ENCODE results near the gene GPR61. TPM values are rescaled to one million over a fixed set of nuclear protein-coding genes. Genes with fewer than 3 reads are reported as not detected.

Gene GPR61
- polyA plus RNA-seq, 2 donors: 0.06 TPM; not detected in 1

DNA sequence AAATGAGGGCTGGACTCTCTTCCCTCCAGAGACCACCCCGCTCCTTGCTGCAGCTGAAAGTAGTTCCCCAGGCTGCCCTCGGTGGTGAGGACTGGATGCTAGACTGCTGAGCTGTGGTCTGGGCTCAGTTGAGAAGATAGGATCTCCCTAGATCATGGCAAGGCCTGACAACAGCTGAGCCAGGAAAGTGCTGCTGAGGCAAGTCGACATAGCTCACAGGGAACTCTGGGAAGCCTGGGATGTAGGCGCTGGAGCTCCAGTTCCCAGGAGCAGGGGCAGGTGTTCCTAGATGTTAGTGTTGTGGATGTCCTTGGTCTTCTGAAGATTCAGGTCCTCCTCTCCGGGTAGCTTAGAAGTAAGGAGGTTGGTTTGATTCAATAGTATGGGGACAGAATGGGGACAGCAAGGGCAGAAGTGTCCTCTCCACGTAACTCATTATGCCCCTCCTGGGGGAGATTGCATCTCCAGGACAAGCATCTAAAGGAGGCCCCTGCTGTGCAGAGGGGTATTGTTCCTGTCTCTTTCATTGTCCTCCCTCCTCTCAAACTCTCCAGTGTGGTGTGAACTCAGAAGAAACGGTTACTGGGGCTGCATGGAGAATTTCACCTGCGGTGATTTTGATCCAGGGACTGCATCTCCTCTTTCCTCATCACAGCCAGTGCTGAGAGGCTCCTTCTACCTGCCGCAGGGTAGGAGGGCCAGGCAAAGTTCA is 42.1 kb upstream of the GPR61 start:
- H3K36me3 ChIP-seq (ENCODE audit: control insufficient read depth in 2 of 2, insufficient read depth in 2 of 2, low read length in 1 of 2): peaks cover 2 to 21% of the 10 kb centered on the region in 2 donors
- 60 to 72% methylated on average over 9 of the region's 9 CpGs for WGBS, 2 donors
- no peak overlapping the region for H3K4me3 ChIP-seq (ENCODE audit: low read depth in 1 of 2, low read length in 2 of 2)
- no peaks in the 10 kb centered on the region for H3K27me3 ChIP-seq (ENCODE audit: control insufficient read depth in 1 of 2, insufficient read depth in 2 of 2, low read length in 2 of 2)
- H3K27ac ChIP-seq (ENCODE audit: low read depth in 2 of 2, low read length in 1 of 2): no peak overlapping the region
- peaks cover 9 to 19% of the 10 kb centered on the region in 2 donors for H3K4me1 ChIP-seq (ENCODE audit: control insufficient read depth in 2 of 2, insufficient read depth in 2 of 2, low read length in 1 of 2)
- no peaks in the 10 kb centered on the region for H3K9me3 ChIP-seq (ENCODE audit: control insufficient read depth in 2 of 2, insufficient read depth in 1 of 2, low read depth in 1 of 2, low read length in 1 of 2)

DNA sequence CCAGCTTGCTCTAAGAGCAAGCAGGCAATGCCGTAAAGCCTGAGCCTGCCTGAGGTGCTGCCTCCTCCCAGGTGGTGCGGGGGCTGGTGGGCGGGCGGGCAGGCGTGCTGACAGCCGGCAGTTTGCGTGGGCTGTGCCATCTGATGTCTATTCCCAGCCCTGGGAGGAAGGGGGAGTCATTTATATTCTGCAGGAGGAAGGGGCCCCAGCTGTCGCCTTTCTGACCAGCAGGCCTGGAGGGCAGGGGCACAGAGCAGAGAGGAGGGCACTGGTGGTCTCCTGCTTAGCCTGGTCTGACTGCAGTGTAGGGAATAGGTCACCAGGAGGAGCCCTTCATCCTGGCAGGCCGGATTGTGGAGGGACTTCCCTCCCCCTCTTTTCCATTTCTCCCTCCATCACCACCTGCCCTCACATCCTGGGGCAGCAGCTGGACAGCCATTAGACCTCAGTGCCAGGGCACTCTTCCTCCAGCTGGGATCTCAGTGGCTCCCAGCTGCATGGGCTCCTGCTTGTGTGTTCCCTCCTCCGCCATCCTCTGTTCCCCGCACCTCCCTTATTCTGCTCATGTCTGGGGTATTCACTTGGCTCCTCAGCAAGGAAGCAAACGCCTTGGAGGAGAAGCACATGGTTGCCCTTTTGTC is 41.4 kb upstream of the GPR61 start:
- Histone ChIP-seq H3K27ac (ENCODE audit: low read depth in 2 of 2, low read length in 1 of 2) (peak overlapping the region in 1 of 2 donors; percentile 67), H3K4me1 (ENCODE audit: control insufficient read depth in 2 of 2, insufficient read depth in 2 of 2, low read length in 1 of 2) (peaks cover 8 to 18% of the 10 kb centered on the region in 2 donors), H3K36me3 (ENCODE audit: control insufficient read depth in 2 of 2, insufficient read depth in 2 of 2, low read length in 1 of 2) (peaks cover 2 to 21% of the 10 kb centered on the region in 2 donors), H3K27me3 (ENCODE audit: control insufficient read depth in 1 of 2, insufficient read depth in 2 of 2, low read length in 2 of 2) (no peaks in the 10 kb centered on the region), H3K9me3 (ENCODE audit: control insufficient read depth in 2 of 2, insufficient read depth in 1 of 2, low read depth in 1 of 2, low read length in 1 of 2) (no peaks in the 10 kb centered on the region), H3K4me3 (ENCODE audit: low read depth in 1 of 2, low read length in 2 of 2) (no peak overlapping the region)
- 66 to 67% methylated on average over 10 to 12 of the region's 12 CpGs for WGBS, 2 donors

DNA sequence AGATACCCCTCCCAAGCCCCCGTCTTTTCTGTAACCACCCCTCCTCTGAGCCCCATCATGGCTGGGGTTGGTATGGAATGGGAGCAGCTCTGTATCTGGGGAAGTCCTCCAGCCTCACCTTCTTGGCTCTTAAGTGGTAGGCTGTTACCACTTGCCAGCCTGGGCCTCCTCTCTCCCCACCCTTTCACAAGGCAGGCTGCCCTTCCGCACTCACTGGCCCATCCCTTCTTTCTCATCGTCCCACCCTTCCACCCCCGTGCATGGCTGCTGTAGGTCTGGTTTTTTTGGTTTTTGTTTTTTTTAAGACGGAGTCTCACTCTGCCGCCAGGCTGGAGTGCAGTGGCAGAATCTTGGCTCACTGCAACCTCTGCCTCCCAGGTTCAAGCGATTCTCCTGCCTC is 40.6 kb upstream of the GPR61 start:
- peak overlapping the region; percentile 46 to 77 for H3K27ac ChIP-seq (ENCODE audit: low read depth in 2 of 2, low read length in 1 of 2)
- no peaks in the 10 kb centered on the region for H3K9me3 ChIP-seq (ENCODE audit: control insufficient read depth in 2 of 2, insufficient read depth in 1 of 2, low read depth in 1 of 2, low read length in 1 of 2)
- H3K36me3 ChIP-seq (ENCODE audit: control insufficient read depth in 2 of 2, insufficient read depth in 2 of 2, low read length in 1 of 2): peaks cover 2 to 21% of the 10 kb centered on the region in 2 donors
- H3K4me3 ChIP-seq (ENCODE audit: low read depth in 1 of 2, low read length in 2 of 2): no peak overlapping the region
- peaks cover 7 to 15% of the 10 kb centered on the region in 2 donors for H3K4me1 ChIP-seq (ENCODE audit: control insufficient read depth in 2 of 2, insufficient read depth in 2 of 2, low read length in 1 of 2)
- 45 to 56% methylated on average over 7 of the region's 7 CpGs for WGBS, 2 donors
- no peaks in the 10 kb centered on the region for H3K27me3 ChIP-seq (ENCODE audit: control insufficient read depth in 1 of 2, insufficient read depth in 2 of 2, low read length in 2 of 2)

DNA sequence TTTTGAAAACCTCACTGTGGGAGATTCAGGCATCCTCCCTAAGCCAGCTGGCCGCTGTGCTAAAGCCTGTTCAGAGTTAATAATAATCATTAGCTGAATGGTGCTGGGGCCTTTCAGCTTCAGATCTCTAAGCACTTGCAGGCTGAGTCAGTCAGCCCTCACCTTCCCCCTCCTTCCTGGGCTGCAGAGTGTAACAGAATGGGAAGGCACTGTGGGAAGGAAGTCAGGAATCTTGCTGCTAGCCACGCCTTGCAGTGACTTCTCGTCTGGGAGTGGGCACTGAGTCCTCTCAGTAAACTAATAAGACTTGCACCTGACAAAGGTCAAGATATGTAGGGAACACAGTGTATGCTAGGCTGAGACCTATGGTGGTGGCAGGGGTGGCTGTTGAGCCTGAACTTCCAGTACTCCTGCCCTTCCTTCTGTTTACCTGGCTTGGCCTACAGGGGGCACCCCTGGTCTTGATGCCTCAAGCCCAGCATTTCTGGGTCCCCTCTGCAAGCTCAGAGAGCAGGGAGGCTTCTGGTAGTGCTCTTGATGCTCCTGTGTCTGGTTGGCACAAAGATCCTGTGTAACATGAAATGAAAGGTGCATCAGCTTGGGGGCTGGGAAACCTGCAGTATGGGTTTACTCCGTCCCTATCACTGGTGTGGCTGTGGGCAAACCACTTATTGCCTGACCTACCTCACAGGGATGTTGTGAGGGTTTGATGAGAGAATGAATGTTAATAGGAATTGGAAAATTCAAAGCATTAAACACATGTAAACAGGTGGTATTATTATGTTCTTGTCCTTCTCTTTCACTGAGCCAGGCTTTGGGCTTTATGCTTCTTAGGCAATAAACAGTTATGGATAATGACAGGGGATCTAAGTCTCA is 39.8 kb upstream of the GPR61 start:
- Histone ChIP-seq H3K36me3 (ENCODE audit: control insufficient read depth in 2 of 2, insufficient read depth in 2 of 2, low read length in 1 of 2) (peaks cover 2 to 21% of the 10 kb centered on the region in 2 donors), H3K27me3 (ENCODE audit: control insufficient read depth in 1 of 2, insufficient read depth in 2 of 2, low read length in 2 of 2) (no peaks in the 10 kb centered on the region), H3K9me3 (ENCODE audit: control insufficient read depth in 2 of 2, insufficient read depth in 1 of 2, low read depth in 1 of 2, low read length in 1 of 2) (no peaks in the 10 kb centered on the region), H3K27ac (ENCODE audit: low read depth in 2 of 2, low read length in 1 of 2) (peak overlapping the region; percentile 51 to 77), H3K4me3 (ENCODE audit: low read depth in 1 of 2, low read length in 2 of 2) (no peak overlapping the region), H3K4me1 (ENCODE audit: control insufficient read depth in 2 of 2, insufficient read depth in 2 of 2, low read length in 1 of 2) (peaks cover 7 to 13% of the 10 kb centered on the region in 2 donors)
- 55 to 61% methylated on average over 4 of the region's 4 CpGs for WGBS, 2 donors

DNA sequence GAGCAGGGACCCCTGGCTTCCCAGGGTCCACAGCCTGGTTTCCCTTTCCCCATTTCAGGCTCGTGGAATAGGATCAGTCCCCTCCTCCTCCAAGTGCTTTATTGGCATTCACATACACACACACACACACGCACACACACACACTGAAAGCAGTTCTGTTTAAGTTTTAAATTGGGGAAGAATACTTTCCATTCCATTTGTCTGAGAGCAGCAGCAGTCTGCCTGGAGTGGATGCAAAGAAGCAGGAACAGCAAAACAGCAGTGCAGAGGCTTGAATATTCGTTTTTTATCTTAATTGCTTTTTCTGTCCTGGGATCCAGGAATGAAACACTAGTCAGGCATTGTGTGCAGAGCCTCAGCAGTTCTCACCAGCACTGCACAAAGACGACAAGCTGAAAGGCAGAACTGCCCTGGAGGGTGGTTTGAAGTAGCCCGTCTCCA is 38.7 kb upstream of the GPR61 start:
- H3K27ac ChIP-seq (ENCODE audit: low read depth in 2 of 2, low read length in 1 of 2): peak overlapping the region; percentile 36 to 47

DNA sequence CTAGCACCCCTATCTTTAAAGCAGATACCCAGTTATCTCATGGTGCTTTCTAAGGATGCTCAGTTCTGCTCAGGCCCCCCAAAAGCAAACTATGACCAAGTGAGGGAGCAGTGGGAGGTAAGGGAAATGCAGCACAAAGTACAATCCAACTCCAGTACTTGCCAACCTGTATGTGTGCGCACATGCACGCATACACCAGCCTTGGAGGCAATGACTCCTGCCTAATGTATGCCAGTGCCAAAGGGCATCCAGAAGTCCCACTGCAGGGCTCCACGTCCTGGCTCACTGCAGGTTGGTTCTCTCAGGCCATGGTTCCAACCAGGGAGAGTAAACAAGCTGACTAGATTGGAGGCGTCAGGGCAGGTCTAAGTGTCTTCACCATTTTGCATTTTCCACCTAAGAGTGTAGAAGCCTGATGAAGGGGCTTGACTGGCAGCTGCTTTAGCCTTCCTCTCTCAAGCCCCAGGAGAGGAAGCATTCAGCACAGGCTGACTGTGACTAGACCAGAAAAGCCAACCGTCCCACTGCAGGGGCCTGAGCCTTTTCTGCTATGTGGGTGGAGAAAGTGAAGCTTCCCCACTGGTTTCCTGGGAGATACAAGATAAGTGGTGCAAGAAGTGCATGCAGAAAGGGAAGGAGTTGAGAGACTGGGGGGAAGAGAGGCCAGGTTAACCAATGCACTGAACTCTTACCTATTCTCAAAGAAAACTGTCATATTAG is 37.9 kb upstream of the GPR61 start:
- H3K4me3 ChIP-seq (ENCODE audit: low read depth in 1 of 2, low read length in 2 of 2): no peak overlapping the region
- peaks cover 0 to 12% of the 10 kb centered on the region in 2 donors for H3K36me3 ChIP-seq (ENCODE audit: control insufficient read depth in 2 of 2, insufficient read depth in 2 of 2, low read length in 1 of 2)
- no peaks in the 10 kb centered on the region for H3K9me3 ChIP-seq (ENCODE audit: control insufficient read depth in 2 of 2, insufficient read depth in 1 of 2, low read depth in 1 of 2, low read length in 1 of 2)
- H3K27ac ChIP-seq (ENCODE audit: low read depth in 2 of 2, low read length in 1 of 2): no peak overlapping the region
- H3K4me1 ChIP-seq (ENCODE audit: control insufficient read depth in 2 of 2, insufficient read depth in 2 of 2, low read length in 1 of 2): peaks cover 7 to 11% of the 10 kb centered on the region in 2 donors
- no peaks in the 10 kb centered on the region for H3K27me3 ChIP-seq (ENCODE audit: control insufficient read depth in 1 of 2, insufficient read depth in 2 of 2, low read length in 2 of 2)
- 51 to 58% methylated on average over 5 of the region's 5 CpGs for WGBS, 2 donors

More for the DNA sequence above, 38.7 kb upstream of the GPR61 start:
- 36 to 44% methylated on average over 5 of the region's 5 CpGs for WGBS, 2 donors
- H3K36me3 ChIP-seq (ENCODE audit: control insufficient read depth in 2 of 2, insufficient read depth in 2 of 2, low read length in 1 of 2): peaks cover 0 to 17% of the 10 kb centered on the region in 2 donors
- H3K27me3 ChIP-seq (ENCODE audit: control insufficient read depth in 1 of 2, insufficient read depth in 2 of 2, low read length in 2 of 2): no peaks in the 10 kb centered on the region
- no peak overlapping the region for H3K4me3 ChIP-seq (ENCODE audit: low read depth in 1 of 2, low read length in 2 of 2)
- peaks cover 7 to 11% of the 10 kb centered on the region in 2 donors for H3K4me1 ChIP-seq (ENCODE audit: control insufficient read depth in 2 of 2, insufficient read depth in 2 of 2, low read length in 1 of 2)
- H3K9me3 ChIP-seq (ENCODE audit: control insufficient read depth in 2 of 2, insufficient read depth in 1 of 2, low read depth in 1 of 2, low read length in 1 of 2): no peaks in the 10 kb centered on the region

DNA sequence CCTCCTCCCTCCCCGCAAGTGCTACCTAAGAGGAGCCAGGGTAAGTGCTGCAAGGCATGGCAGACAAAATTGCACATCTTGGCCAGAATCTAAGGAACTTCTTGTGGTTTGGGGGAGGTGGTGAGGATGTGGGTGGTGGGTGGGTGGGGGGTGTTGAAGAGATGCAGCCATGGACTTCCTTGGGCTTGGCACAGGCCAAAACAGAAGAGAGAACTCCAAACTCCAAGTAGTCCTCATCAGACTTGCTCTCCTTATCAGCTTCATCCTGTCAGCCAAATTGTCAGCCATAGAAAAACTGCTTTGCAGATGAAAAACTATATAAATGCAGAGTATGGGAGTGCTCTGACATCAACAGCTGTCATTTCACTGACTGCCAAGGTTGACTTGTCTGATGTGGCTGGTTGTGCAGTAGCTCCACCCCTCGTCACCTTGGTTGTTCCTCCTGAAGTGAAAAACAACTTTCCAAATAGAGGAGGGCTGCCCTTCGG is 37.3 kb upstream of the GPR61 start:
- Histone ChIP-seq H3K27me3 (ENCODE audit: control insufficient read depth in 1 of 2, insufficient read depth in 2 of 2, low read length in 2 of 2) (no peaks in the 10 kb centered on the region), H3K4me3 (ENCODE audit: low read depth in 1 of 2, low read length in 2 of 2) (no peak overlapping the region), H3K9me3 (ENCODE audit: control insufficient read depth in 2 of 2, insufficient read depth in 1 of 2, low read depth in 1 of 2, low read length in 1 of 2) (no peaks in the 10 kb centered on the region), H3K4me1 (ENCODE audit: control insufficient read depth in 2 of 2, insufficient read depth in 2 of 2, low read length in 1 of 2) (peaks cover 8 to 11% of the 10 kb centered on the region in 2 donors), H3K36me3 (ENCODE audit: control insufficient read depth in 2 of 2, insufficient read depth in 2 of 2, low read length in 1 of 2) (peaks cover 0 to 11% of the 10 kb centered on the region in 2 donors), H3K27ac (ENCODE audit: low read depth in 2 of 2, low read length in 1 of 2) (no peak overlapping the region)
- WGBS, 2 donors: 70 to 81% methylated on average over 3 of the region's 3 CpGs

DNA sequence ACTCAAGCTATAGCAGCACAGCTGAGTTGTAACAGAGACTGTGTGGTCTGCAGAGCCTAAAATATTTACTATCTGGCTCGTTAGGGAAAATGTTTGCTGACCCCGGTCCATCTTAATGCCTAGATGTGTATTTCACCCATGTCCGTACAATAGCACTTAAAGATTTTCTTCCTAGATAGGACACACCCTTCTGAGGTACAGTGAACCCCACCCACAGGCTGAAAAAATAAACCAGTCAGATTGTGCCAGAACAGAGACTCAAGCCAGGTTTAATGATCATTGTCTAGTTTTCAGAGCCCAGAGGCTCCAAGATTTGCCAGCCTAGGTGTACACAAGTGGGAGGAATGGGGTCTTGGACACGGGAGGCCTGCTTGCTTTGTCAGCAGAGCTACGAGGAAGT is 35.7 kb upstream of the GPR61 start:
- H3K9me3 ChIP-seq (ENCODE audit: control insufficient read depth in 2 of 2, insufficient read depth in 1 of 2, low read depth in 1 of 2, low read length in 1 of 2): no peaks in the 10 kb centered on the region
- peaks cover 6 to 14% of the 10 kb centered on the region in 2 donors for H3K4me1 ChIP-seq (ENCODE audit: control insufficient read depth in 2 of 2, insufficient read depth in 2 of 2, low read length in 1 of 2)
- no peaks in the 10 kb centered on the region for H3K27me3 ChIP-seq (ENCODE audit: control insufficient read depth in 1 of 2, insufficient read depth in 2 of 2, low read length in 2 of 2)
- WGBS, 2 donors: 32 to 49% methylated on average over 5 of the region's 5 CpGs
- H3K27ac ChIP-seq (ENCODE audit: low read depth in 2 of 2, low read length in 1 of 2): no peak overlapping the region
- no peak overlapping the region for H3K4me3 ChIP-seq (ENCODE audit: low read depth in 1 of 2, low read length in 2 of 2)
- peaks cover 0 to 15% of the 10 kb centered on the region in 2 donors for H3K36me3 ChIP-seq (ENCODE audit: control insufficient read depth in 2 of 2, insufficient read depth in 2 of 2, low read length in 1 of 2)

DNA sequence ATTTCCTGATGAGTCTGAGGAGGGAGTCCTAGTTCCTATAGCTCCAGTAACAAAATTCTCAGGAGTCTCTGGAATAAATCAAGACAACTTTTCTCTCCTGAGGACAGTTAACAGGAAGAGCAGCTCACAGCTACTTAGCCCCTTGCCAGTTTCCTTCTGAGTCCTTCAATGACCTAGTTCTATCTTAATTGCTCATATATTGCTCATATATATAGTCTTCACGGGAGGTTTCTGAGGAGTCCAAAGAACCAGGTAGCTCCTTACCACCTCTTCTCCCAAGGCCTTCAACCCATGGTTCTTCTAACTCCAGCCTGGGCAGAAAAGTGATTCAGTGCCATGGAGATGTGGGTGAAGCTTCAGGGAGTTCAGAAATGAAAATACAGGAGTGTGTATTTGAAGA is 34.7 kb upstream of the GPR61 start:
- Histone ChIP-seq H3K36me3 (ENCODE audit: control insufficient read depth in 2 of 2, insufficient read depth in 2 of 2, low read length in 1 of 2) (peaks cover 0 to 14% of the 10 kb centered on the region in 2 donors), H3K27ac (ENCODE audit: low read depth in 2 of 2, low read length in 1 of 2) (no peak overlapping the region), H3K4me1 (ENCODE audit: control insufficient read depth in 2 of 2, insufficient read depth in 2 of 2, low read length in 1 of 2) (peaks cover 6 to 18% of the 10 kb centered on the region in 2 donors), H3K27me3 (ENCODE audit: control insufficient read depth in 1 of 2, insufficient read depth in 2 of 2, low read length in 2 of 2) (no peaks in the 10 kb centered on the region), H3K9me3 (ENCODE audit: control insufficient read depth in 2 of 2, insufficient read depth in 1 of 2, low read depth in 1 of 2, low read length in 1 of 2) (no peaks in the 10 kb centered on the region), H3K4me3 (ENCODE audit: low read depth in 1 of 2, low read length in 2 of 2) (no peak overlapping the region)
- WGBS, 2 donors: 78 to 87% methylated on average over 1 of the region's 1 CpG

Data from esophagus (tissue), 2 donors.